ENCODE results near the gene VTCN1.

- no peak for TF ChIP-seq ZNF585B (tag by site-specific recombination; IDR thresholded peaks at IDR 0.05)
- no peak for TF ChIP-seq MYNN (tag by site-specific recombination; IDR thresholded peaks at IDR 0.05; ENCODE audit: borderline replicate concordance)
- TF ChIP-seq, protein P1, sequence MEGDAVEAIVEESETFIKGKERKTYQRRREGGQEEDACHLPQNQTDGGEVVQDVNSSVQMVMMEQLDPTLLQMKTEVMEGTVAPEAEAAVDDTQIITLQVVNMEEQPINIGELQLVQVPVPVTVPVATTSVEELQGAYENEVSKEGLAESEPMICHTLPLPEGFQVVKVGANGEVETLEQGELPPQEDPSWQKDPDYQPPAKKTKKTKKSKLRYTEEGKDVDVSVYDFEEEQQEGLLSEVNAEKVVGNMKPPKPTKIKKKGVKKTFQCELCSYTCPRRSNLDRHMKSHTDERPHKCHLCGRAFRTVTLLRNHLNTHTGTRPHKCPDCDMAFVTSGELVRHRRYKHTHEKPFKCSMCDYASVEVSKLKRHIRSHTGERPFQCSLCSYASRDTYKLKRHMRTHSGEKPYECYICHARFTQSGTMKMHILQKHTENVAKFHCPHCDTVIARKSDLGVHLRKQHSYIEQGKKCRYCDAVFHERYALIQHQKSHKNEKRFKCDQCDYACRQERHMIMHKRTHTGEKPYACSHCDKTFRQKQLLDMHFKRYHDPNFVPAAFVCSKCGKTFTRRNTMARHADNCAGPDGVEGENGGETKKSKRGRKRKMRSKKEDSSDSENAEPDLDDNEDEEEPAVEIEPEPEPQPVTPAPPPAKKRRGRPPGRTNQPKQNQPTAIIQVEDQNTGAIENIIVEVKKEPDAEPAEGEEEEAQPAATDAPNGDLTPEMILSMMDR (tag by site-specific recombination; IDR thresholded peaks at IDR 0.05) = no peak
- TF ChIP-seq KLF16 (tag by site-specific recombination; IDR thresholded peaks at IDR 0.05) = no peak
- TF ChIP-seq YY1 (tag by site-specific recombination; IDR thresholded peaks at IDR 0.05) = no peak
- no peak for TF ChIP-seq ZNF501 (tag by site-specific recombination; IDR thresholded peaks at IDR 0.05)
- no peak for TF ChIP-seq HOXA7 (CRISPR knock-in tag; IDR thresholded peaks at IDR 0.05; ENCODE audit: borderline replicate concordance)
- no peak for TF ChIP-seq ZNF10 (tag by site-specific recombination; IDR thresholded peaks at IDR 0.05)
- TF ChIP-seq ZNF76 (tag by site-specific recombination; IDR thresholded peaks at IDR 0.05; ENCODE audit: borderline replicate concordance, low read depth) = no peak
- no peak for TF ChIP-seq TCF7L2 (IDR thresholded peaks at IDR 0.05; ENCODE audit: borderline replicate concordance, low read depth, low read length)
- TF ChIP-seq, protein P2, sequence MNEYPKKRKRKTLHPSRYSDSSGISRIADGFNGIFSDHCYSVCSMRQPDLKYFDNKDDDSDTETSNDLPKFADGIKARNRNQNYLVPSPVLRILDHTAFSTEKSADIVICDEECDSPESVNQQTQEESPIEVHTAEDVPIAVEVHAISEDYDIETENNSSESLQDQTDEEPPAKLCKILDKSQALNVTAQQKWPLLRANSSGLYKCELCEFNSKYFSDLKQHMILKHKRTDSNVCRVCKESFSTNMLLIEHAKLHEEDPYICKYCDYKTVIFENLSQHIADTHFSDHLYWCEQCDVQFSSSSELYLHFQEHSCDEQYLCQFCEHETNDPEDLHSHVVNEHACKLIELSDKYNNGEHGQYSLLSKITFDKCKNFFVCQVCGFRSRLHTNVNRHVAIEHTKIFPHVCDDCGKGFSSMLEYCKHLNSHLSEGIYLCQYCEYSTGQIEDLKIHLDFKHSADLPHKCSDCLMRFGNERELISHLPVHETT (tag by site-specific recombination; IDR thresholded peaks at IDR 0.05) = no peak
Observed at GRCh38 chr1:117104986-117105385, 105.7 kb downstream of the VTCN1 start.
